NCI-H1436 (cell line): ENCODE data around the gene LAMB2.

ENCODE experiments used
- DNase-seq: peaks from one replicate; lab custom pipeline; 2025; lab: John Stamatoyannopoulos, UW

Gene LAMB2

DNA sequence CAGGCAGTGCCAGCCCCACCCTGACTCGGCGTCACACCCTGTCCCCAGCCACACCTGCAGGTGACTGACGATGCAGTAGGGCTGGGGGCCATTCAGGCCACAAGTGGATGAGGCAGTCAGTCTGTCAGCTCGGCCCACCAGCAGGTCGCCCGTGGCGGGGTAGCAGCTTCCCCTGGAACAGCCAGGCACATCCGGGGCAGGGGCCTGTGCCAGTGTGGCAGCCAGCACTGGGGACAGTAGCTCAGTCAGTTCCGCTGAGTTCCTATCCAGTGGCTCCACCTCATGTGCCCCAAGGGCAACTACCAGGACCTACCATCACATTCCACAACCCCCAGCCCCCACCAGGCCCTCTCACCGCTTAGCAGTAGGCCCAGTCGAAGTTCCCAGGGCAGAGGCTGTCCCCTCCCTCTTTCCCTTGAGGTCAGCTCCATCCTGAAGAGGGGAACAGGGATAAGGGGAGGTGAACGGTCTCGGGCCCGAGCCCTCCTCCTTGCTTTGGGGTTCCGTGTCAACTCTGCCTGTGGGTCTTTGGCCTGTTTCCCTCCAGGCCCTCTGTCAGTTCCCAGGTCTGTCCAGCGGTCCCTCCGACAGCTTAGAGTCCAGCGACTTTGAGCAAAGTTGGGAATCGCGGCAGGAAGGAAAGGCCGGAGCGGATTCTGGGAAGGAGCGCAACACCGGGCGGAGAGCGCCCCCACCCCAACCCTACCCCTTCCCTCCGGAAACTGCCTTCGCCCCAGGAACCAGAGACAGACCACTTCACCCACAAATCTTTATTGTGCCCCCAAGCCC is at the start of gene LAMB2:
LAMB2 (minus strand) TSS at position 614 of the 789 bp plus-strand sequence; CDS start at position 431, 183 bp downstream.
- no peak for DNase-seq

DNA sequence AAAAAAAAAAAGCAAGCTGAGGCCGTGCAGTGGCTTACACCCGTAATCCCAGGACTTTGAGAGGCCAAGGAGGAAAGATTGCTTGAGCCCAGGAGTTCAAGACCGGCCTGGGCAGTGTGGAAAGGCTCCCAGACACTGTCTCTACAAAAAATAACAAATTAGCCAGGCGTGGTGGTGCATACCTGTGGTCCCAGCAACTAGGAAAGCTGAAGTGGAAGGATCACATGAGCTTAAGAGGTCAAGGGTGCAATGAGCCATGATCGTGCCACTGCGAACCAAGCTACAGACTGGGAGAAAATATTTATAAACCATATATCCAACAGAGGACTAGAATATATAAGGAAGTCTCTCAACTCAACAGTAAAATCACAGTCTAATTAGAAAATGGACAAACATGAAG is 48.5 kb upstream of the LAMB2 start:
- DNase-seq: no peak

DNA sequence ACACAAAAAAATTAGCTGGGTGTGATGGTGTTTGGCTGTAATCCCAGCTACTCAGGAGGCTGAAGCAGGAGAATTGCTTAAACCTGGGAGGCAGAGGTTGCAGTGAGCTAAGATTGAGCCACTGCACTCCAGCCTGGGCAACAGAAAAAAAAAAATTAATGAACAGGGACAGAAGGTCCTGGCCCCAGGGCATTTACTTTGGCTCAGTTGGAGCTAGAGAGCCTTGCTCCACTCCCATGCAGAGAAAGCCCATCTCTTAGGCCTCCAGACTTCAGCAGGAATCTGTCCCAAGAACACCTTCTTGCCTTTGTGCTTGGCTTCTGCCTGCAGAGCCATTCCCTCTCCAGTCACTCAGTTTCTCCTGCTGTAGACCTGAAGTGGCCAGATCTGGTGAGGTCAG is 47.3 kb upstream of the LAMB2 start:
- no peak for DNase-seq

DNA sequence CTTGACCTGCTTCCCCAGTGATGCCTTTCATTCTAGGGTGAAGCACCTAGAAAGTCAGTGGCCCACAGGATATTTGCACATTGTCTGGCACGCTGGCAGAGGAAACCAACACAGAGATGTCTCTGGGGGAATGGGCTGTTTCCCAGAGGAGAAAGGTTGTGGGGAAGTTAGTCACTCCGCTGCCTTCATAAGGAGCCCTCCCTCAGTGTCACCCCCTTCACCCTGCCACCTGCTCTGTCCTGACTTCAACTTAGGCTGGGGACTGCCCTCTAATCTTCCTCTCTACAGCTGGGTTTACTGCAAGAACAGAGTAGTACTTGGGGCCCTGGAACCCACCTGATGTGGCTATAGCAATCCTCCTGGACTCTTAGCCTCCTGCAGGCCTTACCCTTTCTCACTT is 44.2 kb upstream of the LAMB2 start:
- no peak for DNase-seq

DNA sequence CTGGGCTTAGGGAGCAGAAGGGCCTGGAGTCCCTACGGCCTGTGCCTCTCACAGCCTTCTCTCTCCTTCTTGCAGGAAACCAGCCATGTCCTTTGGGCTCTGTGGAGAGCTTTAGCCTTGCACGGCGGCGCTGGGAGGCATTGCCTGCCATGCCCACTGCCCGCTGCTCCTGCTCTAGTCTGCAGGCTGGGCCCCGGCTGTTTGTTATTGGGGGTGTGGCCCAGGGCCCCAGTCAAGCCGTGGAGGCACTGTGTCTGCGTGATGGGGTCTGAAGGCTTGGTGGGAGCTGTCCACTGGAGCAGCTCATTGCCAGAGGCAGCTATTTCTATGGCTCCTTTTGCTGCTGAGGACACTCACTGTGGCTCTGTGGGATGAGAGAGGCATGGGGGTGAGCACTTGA is 42.7 kb upstream of the LAMB2 start:
- no peak for DNase-seq

DNA sequence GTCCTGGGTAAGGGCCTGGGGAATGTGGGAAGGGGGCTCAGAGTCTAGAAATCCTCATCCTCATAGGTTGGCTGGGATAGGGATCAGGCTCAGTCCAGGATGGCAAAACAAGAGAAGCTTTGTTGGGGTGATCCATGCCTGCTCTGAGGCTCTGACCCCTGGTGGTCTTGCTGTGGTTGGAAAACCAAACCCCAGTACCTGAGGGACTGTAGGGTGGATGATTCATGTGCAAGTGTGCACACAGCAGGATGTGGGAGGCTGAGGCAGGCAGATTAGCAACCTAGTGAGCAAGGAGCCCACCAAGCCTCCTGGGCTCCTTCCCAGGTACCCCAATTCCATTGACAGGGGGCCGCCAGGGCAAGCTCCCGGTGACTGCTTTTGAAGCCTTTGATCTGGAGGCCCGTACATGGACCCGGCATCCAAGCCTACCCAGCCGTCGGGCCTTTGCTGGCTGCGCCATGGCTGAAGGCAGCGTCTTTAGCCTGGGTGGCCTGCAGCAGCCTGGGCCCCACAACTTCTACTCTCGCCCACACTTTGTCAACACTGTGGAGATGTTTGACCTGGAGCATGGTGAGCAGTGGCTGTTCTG is 41.6 kb upstream of the LAMB2 start:
- no peak for DNase-seq

DNA sequence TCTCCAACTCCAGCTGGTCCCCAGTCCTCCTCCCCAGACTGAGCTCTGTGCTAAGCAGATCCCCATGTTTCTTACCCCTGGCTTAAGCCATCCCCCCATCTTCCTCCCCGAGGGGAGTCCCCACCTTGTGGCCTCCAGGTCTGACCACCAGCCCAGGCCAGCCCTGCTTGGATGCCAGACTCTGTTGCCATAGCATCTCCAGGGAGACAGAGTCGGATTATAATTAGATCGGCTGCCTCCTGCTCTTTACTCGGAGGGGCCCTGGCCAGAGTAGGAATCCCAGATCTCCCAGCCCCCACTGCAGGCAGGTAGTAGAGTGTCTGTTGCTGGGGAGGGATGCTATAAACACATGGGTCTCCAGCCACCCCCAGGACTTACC is 40.9 kb upstream of the LAMB2 start:
- DNase-seq: no peak

DNA sequence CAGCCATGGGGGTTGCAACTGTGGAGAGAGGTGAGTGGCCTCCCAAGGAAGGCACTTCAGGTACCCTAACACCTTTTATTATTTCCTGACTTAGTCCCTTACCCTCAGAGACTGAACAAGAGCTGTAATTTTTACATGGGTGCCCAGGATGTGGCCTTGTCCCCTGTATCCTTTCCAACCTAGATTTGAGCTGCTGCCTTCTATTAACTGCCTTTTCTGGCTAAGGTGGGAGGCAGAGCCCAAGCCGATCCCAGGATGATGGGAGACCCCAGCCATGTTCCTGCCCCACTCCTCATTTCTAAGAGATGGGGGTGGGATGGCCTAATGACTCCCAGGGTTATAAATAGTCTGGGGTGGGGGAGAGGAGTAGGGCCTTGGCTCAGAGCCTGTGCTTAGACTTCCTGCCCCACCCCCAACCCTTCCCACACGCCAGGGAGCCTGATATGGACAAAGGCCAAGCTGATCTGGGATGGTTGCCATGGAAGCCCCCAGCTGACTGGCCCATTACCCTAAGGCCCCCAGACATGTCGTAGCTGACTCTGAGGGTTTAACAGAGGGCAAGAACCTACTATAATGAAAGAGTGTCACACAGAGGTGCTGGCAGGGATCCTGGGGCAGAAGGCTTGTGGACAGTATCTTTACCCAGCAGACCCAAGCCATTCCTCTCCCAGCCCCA is 40.4 kb upstream of the LAMB2 start:
- DNase-seq: no peak

DNA sequence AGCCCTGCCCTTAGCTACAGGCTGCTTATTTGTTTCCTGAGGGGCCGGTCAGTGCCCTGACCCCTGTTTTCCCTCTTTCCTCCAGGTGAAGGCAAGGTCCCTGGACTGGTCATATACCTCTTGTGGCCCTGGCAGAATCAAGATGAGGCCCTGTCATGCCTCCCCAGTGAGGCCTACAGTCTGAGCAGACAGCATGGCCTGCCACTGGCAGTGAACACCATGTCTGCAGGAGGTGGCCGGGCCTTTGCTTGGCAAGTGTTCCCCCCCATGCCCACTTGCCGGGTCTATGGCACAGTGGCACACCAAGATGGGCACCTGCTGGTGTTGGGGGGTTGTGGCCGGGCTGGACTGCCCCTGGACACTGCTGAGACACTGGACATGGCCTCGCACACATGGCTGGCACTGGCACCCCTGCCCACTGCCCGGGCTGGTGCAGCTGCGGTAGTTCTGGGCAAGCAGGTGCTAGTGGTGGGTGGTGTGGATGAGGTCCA is 39.7 kb upstream of the LAMB2 start:
- DNase-seq: no peak

DNA sequence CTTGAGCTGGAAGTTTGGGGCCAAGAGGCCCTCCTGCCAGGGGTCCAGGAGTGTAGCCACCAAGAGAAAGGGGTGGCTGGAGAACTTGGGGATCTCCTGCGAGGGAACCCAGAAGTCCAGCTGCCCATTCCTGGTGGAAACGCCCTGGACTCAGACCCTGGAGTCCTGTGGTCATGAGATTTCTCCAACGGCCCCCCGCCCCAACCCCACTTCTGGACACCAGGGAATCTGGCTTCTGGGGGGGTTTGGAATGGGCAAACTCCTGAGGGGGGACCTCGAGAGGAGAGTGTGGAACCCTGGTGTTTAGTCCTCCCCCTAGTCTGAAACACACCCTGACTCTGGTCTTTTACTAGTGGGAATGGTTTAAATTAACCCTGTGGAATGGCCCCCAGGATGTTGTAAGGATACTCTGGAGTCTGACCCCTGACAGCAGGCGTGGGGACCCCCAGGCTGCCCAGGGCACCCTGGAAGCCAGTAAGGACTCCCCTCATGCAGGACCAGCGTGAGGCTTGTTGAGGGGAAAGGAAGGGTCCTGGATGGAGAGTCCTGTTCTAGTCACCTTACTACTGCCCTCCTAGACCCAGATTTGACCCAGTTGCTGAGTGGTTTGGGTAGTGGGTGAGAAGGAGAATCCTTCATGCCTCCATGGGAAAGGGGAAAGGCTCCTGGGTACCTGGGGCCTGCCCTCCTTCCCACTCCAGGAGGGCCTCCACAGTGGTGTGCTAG is 39.1 kb upstream of the LAMB2 start:
- DNase-seq: no peak

DNA sequence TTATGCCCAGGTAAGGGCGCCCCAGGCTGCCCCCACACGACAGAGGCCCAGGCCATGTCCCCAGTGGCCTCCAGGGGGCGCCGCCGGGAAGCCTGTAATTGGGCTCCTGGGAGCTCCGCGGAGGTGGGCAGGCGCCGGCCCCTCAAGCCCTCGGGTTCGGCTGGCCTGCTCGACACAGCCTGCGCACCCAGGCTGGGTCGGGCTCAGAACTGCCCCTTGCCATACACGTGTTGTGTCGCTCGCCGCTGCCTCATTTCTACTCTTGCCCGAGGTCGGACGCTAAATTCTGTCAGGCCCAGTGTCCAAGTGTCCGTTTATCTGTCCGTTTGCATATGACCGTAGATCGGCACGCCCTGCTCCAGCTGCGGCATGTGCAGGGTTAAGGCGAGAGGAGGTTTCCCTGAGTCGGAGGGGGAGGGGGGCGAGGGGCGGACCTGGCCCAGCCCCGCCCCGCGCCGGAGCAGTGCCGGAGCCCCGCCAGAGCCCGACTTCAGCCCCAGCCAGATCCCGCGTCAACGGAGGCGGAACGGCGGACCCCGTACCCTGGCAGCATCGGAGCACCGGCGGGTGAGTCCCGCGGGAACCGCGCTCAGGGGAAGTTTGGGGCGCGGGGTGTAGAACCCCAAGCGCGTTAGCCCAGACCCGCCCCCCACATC is 38.4 kb upstream of the LAMB2 start, which contains the start of gene KLHDC8B:
KLHDC8B (plus strand) TSS at position 480 of the 656 bp plus-strand sequence. CDS start 1,172 bp downstream, outside the sequence.
- peak; percentile 56 for DNase-seq

DNA sequence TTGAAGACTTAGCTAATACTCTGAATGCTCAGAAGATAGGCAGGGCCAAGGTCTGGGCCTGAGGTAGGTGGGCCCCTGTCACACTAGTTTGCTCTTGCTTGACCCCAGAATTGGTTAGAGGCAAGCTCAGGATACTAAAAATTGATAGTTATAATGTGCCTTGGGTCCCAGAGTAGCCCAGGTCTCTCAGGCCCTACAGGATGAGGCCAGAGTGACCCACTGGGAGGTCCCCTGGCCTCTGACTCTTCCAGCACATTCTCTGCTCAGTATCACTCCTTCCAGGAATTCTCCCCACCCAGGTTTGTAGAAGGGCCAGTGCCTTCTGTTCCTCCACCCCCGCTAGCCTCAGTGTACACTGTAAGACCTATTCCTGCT is 37.9 kb upstream of the LAMB2 start:
- no peak for DNase-seq

DNA sequence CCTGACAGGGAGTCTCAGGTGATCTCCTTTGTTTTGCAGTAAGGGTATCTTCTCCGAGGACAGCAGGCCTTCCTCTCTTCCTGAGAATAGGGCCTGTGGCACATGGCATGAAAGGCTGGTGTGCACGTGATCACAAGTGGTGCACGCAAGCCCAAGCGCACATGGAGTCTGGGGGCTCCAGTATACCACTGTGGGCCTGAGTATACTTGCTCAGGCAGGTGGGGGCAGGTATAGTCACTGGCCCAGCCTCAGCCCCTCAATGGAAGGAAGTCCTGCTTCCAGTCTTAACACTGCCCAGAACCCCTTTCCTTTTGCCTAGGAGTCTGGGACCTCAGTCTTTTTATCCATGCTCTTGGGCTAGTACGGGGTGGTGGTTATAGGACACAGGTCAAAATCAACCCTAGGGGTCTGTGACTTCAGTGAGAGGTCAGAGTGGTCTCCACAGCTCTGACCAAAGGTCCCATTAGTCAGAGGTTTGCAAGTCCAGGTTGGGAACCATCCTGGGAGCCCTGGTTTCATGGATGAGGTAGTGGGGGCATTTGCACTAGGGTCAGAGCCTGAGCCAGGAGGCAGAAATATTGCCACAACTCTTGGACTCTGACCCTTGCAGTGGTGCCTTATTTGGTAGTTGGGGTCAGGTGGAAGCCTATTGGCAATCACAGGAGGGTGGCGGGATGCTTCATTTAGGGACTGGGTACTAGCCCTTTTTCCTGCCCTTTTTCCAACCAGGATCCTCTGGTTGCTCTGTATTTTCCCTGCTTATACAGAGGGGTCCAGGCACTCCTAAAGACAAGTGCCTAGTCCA is 34.1 kb upstream of the LAMB2 start:
- no peak for DNase-seq

DNA sequence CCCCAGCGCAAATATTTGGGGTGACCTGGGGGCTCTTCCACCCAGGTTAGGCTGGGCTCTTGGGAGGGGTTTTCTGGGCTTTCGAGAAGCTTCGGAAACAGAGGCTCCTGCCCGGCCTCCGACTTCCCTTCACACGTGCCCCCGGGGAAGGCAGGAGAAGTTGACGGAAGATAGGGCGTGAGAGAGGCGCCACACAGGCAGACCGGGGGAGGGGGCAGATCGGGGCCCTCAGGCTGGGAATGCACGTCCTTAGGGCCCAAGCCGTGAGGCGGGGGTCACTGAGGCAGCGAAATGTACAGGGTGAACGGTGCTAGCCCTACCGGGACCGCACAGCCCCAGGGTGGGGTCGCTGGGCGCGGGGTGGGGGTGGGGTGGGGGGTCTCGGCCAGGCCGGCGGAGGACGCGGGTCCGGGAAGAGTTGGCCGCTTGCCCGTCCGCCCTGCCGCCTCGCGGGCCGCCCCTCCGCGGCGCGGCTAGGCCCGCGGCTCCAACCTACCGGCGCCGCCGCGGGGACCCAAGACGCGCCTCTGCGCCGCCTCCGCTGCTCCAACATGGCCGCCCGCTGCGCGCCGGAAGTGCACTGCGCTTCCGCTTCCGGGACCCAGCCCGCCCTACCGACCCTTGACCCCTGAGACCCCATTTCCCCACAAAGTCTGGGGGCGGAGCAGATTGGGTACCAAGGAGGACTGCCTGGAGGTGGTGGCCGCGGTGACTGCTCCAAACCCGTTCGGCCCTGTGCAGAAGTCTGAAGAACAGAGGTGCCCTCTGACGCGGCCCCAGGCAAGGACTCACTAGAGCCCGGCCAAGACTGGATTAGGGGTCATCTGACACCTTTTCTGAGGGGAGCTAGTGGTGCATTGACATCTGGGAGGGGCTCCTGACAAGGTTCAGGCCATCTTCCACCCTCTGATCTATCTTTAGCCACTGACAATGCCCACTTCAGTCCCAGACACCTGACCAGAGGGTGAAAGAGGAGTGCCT is 33.2 kb upstream of the LAMB2 start, which contains the start of gene CCDC71:
CCDC71 (minus strand) TSS at position 561 of the 981 bp plus-strand sequence. CDS start 2,123 bp downstream, outside the sequence.
- DNase-seq: peak; percentile 30

DNA sequence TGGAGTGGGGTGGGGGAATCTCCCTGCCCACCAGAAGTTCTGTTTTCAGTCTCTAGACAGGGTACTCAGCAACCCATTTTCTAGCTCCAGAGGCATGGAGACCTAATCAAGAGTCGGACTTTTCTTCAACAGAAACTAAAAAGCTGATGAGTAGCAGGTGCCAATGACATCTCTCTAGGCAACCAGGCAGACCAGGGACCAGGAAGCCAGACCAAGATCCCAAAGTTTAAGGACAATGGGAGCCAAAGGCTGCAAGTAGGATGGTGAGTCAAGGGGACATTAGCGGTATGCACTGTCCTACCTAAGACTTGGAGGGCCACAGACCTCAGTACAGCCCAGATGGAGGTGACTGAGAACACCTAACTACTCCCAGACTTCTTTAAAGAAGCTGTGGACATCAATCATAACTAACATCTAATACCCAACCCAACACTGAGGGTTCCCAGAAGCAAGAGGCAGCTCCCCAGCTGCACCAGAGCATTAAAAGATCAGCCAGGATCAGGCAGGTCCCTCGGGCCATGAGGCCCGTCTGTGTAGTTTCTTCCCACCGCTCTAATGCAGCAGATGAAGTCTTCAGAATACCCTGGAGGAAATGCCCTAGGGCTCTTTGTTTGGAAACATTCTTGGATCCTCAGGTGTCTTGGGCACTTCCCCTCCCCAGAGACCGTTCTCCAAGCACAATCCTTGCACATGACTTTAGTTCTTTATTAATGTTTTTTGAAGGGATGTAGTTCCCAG is 32.3 kb upstream of the LAMB2 start:
- no peak for DNase-seq

DNA sequence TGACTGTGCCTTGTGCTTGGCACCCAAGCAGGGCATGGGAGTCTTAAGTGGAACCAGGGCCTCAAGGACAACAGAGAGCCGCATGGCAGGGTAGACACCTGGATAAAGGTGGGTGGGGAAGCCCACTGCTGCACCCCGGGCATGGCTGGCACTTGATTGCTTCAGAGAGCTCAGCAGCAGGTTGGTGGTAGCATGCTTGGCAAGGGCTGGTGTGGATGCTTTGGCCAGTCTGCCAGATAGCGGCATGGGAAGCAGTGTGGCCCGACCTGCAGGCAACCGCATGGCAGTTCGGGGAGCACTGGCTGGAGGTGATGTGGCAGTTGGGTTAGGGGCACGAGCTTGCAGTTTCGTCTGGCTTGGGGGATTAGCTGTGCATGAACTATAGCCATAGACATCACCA is 30.8 kb upstream of the LAMB2 start:
- no peak for DNase-seq

DNA sequence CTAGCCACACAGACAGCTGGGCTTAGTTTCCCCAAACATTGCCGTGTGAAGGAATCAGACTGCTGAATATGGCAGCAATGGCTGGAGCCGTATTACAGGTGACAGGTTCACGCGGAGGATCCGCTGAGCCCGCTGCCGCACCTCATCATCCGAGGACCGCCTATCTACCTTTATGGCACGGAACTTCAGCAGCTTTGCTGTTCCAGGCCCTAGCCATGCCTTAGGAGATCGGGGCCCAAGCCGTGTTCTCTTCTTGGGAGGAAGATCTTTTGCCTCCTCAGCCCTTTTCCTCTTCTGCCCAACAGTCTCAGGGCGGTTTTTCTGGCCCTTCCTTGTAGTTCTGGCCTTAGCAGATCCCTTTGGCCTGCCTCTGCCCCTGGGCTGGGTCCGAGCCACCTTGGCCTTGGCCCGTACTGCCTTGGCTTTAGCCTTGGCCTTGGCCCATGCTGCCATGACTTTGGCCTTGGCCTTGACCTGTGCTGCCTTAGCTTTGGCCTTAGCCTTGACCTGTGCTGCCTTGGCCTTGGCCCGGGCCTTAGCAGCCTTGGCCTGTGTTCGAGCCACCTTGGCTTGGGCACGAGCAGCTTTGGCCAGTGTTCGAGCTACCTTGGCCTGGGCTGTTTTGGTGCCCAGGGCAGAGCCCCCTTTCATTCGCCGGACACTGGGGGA is 30.0 kb upstream of the LAMB2 start:
- no peak for DNase-seq

DNA sequence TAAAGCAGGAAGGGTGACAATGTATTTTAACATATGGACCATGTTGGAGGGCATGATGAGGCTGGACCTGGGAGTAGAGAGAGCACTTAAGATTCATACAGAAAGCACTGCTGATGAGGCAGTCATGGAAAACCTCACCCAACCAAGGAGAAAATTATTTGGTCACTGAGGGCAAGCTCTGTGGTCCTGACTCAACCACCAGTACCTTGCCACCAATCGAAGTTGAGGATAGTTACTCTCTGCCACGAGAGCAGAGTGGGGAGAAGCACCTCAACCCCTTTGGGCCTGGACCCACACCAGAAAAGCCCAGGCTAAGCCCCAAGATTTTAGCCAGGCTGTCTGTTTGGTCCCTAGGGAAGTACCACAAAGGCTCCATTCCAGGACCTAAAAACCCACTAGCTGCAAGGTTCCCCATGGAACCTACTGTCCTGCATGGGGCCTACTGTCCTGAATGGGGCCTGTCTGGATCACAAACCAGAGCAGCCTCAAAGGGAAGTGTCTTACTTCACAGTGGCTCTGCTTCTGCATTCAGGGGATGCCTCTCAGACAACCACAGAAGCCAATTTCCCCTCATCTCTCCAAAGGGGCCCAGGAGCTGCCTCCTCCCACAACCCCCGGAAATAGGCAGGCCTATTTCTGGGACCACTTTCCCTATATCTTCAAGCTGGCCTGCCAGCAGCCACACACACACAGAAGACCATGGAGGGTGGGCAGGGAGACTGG is 29.1 kb upstream of the LAMB2 start:
- DNase-seq: no peak
